ENCODE results near the gene STARD9. TPM values are rescaled to one million over a fixed set of nuclear protein-coding genes. Genes with fewer than 3 reads are reported as not detected.

The STARD9 gene
- total RNA-seq, 1 donor from 2014 or later = 7.2 TPM

GRCh38 chr15:42729409-42729808 lies 154.0 kb downstream of the STARD9 start:
- Mint-ChIP-seq H3K9me3 (ENCODE audit: unreplicated experiment) (no peaks in the 10 kb centered on the region), H3K27me3 (ENCODE audit: unreplicated experiment) (peaks cover 6% of the 10 kb centered on the region), H3K4me1 (ENCODE audit: unreplicated experiment) (no peaks in the 10 kb centered on the region), H3K4me3 (ENCODE audit: unreplicated experiment) (no peak overlapping the region), H3K27ac (ENCODE audit: unreplicated experiment) (no peak overlapping the region), H3K36me3 (ENCODE audit: low read depth, unreplicated experiment) (peaks cover 67% of the 10 kb centered on the region)
- DNase-seq (ENCODE audit: low spot score) = no peak
- TF ChIP-seq CTCF (IDR thresholded peaks at IDR 0.05; ENCODE audit: unreplicated experiment) = no peak

- Mint-ChIP-seq H3K9me3 (ENCODE audit: unreplicated experiment) (no peaks in the 10 kb centered on the region), H3K27ac (ENCODE audit: unreplicated experiment) (no peak overlapping the region), H3K36me3 (ENCODE audit: low read depth, unreplicated experiment) (peaks cover 61% of the 10 kb centered on the region), H3K4me1 (ENCODE audit: unreplicated experiment) (no peaks in the 10 kb centered on the region), H3K27me3 (ENCODE audit: unreplicated experiment) (peaks cover 6% of the 10 kb centered on the region), H3K4me3 (ENCODE audit: unreplicated experiment) (no peak overlapping the region)
- no peak for TF ChIP-seq CTCF (IDR thresholded peaks at IDR 0.05; ENCODE audit: unreplicated experiment)
- DNase-seq (ENCODE audit: low spot score) = no peak
These were observed 154.7 kb downstream of the STARD9 start for GRCh38 chr15:42730135-42730534.

GRCh38 chr15:42730536-42730935 lies 155.1 kb downstream of the STARD9 start:
- no peak for DNase-seq (ENCODE audit: low spot score)
- no peaks in the 10 kb centered on the region for H3K4me1 Mint-ChIP-seq (ENCODE audit: unreplicated experiment)
- no peak overlapping the region for H3K4me3 Mint-ChIP-seq (ENCODE audit: unreplicated experiment)
- H3K27me3 Mint-ChIP-seq (ENCODE audit: unreplicated experiment) = peaks cover 6% of the 10 kb centered on the region
- H3K9me3 Mint-ChIP-seq (ENCODE audit: unreplicated experiment) = no peaks in the 10 kb centered on the region
- no peak overlapping the region for H3K27ac Mint-ChIP-seq (ENCODE audit: unreplicated experiment)
- peaks cover 57% of the 10 kb centered on the region for H3K36me3 Mint-ChIP-seq (ENCODE audit: low read depth, unreplicated experiment)
- no peak for TF ChIP-seq CTCF (IDR thresholded peaks at IDR 0.05; ENCODE audit: unreplicated experiment)

GRCh38 chr15:42731461-42731860 lies 156.1 kb downstream of the STARD9 start:
- no peak overlapping the region for H3K27ac Mint-ChIP-seq (ENCODE audit: unreplicated experiment)
- no peak for DNase-seq (ENCODE audit: low spot score)
- H3K4me1 Mint-ChIP-seq (ENCODE audit: unreplicated experiment) = no peaks in the 10 kb centered on the region
- H3K27me3 Mint-ChIP-seq (ENCODE audit: unreplicated experiment) = peaks cover 10% of the 10 kb centered on the region
- H3K4me3 Mint-ChIP-seq (ENCODE audit: unreplicated experiment) = peak overlapping the region; percentile 31
- no peak for TF ChIP-seq CTCF (IDR thresholded peaks at IDR 0.05; ENCODE audit: unreplicated experiment)
- no peaks in the 10 kb centered on the region for H3K9me3 Mint-ChIP-seq (ENCODE audit: unreplicated experiment)
- peaks cover 53% of the 10 kb centered on the region for H3K36me3 Mint-ChIP-seq (ENCODE audit: low read depth, unreplicated experiment)

GRCh38 chr15:42732095-42732827 lies 156.9 kb downstream of the STARD9 start:
- Mint-ChIP-seq H3K9me3 (ENCODE audit: unreplicated experiment) (no peaks in the 10 kb centered on the region), H3K4me3 (ENCODE audit: unreplicated experiment) (peak overlapping the region; percentile 73), H3K36me3 (ENCODE audit: low read depth, unreplicated experiment) (peaks cover 45% of the 10 kb centered on the region), H3K27ac (ENCODE audit: unreplicated experiment) (no peak overlapping the region), H3K27me3 (ENCODE audit: unreplicated experiment) (peaks cover 10% of the 10 kb centered on the region), H3K4me1 (ENCODE audit: unreplicated experiment) (no peaks in the 10 kb centered on the region)
- no peak for TF ChIP-seq CTCF (IDR thresholded peaks at IDR 0.05; ENCODE audit: unreplicated experiment)
- DNase-seq (ENCODE audit: low spot score) = no peak
